NCI-H1092 treated with DMSO at 0.1 percent for 48 hours (cell line): ENCODE measurements around the gene CHST12.
"Not testable (repeated sequence)": the region's sequence is repeated elsewhere in the genome, so short reads cannot be mapped to it uniquely, and the experiment has no call there.

Source experiments
- DNase-seq: peaks from one replicate; lab custom pipeline; 2025; lab: John Stamatoyannopoulos, UW

The CHST12 gene

DNA sequence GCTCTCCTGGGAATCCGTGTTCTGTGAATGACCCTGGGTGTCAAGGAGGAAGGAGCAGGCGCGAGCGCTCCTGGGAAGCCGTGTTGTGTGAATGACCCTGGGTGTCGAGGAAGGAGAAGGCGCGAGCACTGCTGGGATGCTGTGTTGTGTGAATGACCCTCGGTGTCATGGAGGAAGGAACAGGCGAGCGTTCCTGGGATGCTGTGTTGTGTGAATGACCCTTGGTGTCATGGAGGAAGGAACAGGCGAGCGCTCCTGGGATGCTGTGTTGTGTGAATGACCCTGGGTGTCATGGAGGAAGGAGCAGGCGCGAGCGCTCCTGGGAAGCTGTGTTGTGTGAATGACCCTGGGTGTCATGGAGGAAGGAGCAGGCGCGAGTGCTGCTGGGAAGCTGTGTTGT is 25.3 kb upstream of the CHST12 start:
- DNase-seq, result not testable (repeated sequence)

DNA sequence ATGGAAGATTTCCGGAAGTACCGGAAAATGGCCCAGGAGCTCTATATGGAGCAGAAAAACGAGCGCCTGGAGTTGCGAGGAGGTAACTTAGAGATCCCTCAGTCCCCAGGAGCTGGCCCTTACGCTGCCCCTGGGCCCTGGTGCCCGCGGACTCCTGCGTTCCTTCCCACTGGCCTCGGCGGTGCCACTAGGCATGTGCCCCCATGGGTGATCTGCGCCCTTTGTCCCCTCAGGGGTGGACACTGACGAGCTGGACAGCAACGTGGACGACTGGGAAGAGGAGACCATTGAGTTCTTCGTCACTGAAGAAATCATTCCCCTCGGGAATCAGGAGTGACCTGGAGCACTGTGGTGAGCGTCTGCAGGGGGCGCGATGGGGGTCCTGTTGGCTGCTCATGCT is 24.2 kb upstream of the CHST12 start:
- no peak for DNase-seq

DNA sequence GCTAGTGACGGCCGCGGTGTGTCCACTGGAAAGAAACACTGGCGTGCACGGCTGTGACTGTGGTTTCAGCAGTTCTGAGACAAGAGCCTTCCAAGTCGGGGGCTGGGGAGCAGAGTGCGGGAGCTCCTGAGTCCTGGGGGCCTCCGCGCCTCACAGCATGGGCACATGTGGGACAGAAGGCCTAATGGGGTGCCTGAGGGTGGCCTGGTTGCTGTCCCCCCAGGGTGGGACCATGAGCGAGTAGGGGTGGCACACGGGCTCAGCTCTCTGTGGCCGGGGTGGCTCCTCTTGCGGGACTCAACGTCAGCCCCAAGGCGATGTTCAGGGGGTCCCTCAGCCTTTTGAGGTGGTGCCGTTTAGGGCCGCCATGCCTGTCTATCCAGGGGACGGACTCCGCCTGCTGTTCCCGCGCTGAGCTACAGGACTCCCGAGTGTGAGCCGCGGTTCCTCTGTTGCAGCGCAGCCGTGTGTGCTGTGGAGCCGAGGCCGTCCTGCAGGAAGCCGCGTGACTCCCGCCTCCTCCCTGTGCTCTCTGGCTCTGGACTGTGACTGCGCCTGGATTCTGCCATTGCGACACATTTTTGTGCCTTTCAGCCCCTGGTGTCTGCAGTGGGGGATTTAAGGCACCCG is 23.5 kb upstream of the CHST12 start:
- DNase-seq, result no peak

DNA sequence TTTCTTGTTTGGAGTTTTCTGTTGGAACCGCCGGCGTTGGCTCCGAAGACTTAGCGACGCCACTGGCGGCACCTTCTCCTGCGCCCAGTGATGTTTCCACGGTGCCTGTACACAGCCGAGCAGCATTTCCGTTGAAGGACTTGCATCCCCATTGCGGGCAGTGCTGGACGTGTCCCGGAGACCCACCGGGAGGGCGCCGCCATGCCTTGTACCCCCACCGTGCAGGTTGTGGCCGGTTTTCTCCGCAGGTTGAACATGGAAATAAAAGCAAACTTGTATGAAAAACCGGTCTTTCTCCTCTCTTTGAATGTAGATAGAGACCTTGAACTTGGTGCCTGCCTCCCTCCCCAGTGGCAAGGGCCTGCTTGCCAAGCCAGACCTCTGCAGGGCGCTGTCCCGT is 22.9 kb upstream of the CHST12 start:
- no peak for DNase-seq

DNA sequence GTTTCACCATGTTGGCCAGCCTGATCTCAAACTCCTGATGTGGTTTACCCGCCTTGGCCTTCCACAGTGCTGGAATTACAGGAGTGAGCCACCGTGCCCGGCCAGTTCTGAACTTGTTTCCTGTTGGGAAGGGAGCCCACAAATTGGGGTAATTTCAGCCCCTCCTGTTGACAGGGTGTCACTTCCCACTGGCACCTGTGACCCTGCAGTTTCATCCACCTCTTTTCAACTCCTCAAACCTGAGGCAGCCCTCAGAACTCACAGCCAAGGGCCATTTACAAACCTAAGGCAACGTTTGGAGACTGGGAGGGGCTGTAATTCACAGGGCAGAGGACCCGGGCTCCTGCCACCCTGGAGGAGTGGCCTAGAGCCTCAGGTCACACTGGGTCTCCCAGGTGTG is 22.2 kb upstream of the CHST12 start:
- no peak for DNase-seq

DNA sequence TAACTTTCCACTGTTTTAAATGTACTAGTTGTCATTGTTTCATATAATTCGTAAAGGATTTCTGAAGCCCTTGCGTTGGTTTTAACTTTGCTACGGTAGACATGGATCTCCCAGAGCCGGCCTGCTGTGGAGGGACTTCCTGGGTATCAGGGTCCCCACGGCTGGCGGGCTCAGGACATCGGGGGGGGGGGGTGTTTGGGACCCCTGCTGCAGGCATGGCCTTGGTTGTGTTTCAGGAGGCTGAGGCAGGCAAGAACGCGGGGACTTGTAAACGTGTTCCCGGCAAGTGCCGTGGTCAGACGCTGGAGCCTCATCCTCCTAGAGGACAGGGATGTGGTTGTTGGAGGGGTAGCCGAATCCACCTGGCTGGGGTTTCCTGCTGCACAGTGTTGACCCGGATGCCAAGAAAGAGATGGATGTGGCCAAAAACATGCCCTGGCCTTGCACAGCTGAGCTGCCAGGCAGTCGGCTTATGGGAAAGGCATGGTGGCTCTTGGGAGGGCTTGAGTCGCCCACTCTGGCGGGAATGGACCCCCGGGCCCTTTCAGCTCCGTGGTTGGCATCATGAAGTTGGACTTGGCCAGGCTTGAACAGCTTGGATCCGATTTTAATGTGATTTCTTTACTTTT is 21.4 kb upstream of the CHST12 start:
- no peak for DNase-seq

DNA sequence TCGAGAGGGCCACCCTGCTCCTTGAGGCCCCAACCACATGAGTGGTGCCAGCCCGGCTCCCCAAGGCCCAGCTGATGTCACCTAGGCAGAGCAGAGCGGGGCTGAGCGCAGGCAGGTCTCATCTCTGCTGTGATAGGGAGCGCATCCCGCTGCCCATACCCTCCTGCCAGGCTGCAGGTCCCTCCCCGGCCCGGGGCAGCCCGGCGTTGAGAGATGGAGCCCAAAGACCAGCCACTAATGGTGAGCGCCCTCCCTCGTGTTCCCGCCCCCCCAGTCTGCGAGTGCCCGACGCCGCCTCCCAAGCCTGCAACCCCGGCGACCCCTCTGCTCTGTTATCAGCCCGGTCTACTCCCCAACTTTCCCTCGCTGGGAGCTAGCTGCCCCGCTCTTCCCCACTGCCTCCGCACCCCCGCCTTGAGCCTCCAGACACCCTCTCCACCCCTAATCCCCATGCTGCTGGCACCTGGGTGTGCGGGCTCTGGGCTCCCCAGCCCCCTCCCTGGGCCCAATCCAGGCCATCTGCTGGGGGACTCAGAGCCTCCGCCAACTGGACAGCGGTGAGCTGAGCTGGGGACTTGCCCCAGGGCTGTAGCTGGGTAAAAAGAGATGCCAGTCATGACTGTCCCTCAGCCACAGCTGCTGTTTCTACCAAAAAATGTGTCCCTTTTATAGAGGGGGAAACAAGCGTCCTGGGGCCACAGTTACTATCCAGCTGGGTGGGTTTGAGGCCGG is 19.7 kb upstream of the CHST12 start:
- DNase-seq, result no peak

DNA sequence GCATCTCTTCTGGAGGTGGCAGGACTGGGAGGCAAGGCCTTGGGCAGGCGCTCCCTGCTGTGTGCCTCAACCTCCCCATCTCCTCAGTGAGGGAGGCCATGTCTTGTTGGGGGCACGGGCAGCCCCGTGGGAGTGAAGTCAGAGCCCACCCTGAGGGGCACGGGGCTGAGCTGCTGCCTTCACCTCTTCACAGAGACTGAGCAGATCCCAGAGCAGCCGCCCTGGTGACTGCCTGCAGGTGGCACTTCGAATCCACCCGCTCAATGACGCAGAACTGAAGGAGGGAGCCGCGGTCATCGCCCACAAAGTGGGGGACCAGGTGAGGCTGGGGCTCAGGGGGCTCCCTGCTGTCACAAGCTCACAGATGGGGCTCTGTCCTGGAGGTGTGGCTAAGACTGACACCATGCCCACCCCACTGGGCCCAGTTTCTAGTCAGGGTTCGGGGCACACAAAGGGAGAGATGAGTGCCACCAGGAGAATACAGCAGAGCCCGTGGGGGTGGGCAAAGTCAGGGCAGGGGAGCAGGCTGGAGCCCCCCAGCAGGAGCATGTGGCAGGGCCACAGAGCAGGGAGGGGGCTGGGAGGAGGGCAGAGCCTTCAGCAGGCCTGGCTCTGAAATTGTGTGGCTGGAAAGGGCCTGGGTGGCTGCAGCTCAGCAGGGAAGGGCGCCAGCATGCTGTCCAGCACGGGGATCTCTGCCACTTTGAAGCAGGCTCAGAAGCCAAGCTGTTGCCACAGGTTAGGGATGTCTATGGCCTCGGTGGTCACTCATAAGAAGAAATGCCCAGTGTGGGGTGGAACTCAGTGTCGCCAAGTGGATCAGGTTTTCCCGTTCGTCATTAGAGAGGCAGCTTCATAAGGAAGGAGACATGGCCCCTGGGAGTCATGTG is 18.8 kb upstream of the CHST12 start:
- DNase-seq, result no peak

DNA sequence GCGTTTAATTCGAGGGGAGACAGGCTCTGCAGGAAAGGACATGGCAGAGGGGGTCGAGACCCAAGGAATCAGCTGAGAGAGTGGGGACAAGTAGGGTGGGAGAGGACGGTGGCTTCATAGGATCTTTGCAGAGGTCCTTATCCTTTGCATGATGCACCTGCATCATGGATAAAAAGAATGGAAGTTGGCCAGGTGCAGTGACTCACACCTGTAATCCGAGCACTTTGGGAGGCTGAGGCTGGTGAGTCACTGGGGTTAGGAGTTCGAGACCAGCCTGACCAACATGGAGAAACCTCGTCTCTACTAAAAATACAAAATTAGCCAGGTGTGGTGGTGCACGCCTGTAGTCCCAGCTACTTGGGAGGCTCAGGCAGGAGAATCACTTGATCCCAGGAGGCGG is 17.3 kb upstream of the CHST12 start:
- DNase-seq, result not testable (repeated sequence)

DNA sequence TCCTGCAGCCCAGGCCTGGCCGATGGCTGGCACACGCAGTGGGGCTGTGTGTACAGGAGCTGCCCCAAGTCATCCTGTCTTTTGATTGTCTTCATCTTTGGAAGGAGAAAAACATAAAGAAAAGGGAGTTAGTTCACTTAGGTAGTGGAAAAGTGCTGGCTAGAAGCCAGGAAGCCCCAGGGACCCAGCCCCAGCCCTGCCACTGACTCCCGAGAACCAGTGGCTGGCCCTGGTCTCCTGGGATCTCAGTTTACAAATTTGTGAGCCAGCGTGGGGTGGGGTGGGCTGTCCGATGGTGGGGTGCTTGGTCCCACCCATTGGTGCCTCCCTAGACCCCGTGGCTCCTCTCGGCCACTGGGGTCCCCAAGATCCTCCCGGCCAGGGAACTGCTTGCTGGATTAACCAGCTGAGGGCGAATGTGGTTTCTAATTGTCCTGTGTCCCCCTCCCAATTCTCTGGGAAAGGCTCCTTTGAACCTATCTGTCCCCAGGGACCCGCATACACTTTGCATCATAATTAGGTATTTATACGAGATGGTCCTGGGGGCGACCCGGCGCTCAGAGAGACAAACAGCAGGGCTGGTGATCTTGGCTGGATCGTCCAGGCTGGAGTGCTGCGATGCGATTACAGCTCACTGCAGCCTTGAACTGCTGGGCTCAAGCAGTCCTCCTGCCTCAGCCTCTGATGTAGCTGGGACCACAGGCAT is 16.3 kb upstream of the CHST12 start:
- no peak for DNase-seq

DNA sequence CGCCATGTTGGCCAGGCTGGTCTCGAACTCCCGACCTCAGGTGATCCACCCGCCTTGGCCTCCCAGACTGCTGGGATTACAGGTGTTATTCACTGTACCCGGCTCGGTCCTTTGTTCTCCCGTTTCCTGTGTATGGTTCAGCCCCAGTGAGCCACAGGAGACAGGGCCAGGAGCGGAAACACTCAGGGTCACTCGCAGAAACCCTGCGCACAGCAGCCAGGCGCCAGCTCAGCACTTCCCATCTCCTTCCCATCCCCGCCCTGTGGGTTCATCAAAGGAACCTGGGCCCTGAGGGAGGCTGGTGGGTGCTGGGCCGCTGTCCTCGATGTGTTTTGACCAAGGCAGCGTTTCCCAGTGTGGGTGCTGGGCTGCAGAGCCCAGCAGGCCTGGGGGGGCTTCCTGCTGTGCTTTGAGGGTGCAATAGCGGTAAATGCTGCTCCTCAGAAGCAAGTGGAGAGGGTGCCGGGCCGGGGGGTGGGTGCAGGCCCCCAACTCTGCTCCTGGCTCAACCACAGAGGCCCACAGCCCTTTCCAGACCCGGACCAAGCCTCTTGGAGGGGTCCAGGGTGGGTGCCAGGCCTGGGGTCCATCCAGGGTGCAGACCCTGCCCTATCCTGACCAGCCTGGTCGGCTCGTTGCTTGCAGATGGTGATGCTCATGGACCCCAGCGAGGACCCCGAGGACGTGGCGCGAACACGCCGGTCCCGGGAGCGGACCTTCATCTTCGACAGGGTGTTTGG is 15.3 kb upstream of the CHST12 start:
- DNase-seq, result no peak

DNA sequence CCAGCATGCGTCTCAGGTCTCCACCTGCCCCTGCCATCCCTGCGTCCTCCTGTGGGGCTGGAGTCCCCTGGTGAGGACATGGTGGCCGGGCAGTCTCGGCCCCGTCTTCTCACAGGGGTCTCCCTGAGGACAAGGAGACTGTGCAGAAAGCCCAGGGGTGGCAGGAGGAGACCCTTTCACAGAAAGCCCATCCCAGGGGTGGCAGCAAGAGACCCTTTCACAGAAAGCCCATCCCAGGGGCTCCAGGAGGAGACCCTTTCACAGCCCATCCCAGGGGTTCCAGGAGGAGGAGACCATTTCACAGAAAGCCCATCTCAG is 14.8 kb upstream of the CHST12 start:
- DNase-seq, result no peak

DNA sequence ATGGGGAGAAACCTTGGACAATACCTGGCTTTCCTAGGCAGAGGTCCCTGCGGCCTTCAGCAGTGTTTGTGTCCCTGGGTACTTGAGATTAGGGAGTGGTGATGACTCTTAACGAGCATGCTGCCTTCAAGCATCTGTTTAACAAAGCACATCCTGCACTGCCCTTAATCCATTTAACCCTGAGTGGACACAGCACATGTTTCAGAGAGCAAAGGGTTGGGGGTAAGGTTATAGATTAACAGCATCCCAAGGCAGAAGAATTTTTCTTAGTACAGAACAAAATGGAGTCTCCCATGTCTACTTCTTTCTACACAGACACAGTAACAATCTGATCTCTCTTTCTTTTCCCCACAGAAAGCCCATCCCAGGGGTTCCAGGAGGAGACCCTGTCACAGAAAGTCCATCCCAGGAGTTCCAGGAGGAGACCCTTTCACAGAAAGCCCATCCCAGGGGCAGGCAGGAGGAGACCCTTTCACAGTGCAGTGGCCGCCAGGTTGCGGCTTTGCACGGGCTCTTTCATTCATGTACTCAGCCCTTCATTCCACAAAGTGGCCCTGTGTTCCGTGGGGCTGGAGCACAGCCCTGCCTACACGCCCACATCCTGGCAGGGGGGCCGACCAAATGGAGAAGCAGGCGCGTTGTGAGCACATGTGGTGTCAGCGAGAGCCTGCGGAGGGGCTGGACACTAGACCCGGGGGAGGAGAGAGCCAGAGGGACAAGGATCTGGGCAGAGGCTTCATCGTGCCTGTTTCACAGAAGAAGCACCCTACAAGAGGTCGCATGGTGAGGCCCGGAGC is 13.2 kb upstream of the CHST12 start:
- DNase-seq, result not testable (repeated sequence)

DNA sequence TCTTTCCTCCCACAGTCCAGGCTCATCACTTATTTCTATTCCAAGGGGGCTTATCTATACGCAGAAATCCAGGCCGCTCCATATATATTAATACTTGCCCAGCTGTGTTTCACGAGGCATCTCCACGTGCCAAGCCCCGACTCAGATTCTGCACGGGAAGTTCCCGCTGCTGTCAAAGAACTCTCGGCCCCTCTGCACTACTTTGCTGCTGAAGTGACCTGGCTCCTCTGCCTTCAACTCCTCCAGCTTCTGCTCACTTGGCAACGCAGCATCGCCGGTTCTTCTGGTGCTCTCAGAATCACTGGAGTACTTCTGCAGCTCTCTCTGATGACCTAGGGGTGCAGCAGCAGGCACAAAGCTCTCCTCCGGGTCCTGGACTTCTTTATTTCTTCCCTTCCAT is 9.7 kb upstream of the CHST12 start:
- DNase-seq, result no peak

DNA sequence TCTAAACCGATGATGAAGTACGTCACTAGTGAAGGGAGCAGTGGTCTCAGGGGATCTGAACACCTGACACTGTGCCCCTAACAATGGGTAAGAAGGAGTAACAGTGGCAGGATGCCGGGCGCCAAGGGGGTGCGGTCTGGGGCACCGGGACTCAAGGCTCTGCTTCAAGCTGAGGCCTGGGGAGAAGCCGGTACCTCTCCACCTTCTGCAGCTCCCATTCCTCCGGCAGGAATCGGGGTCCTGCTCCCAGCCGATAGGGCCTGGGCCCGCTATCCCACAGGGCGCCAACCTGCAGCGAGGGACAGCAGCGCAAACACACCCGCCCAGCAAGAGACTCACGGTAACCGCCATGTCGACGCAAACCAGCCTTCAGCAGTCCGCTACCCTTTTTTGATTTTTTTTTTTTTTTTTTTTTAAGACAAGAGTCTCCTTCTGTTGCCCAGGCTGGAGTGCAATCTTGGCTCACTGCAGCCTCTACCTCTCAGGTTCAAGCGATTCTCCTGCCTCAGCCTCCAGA is 8.8 kb upstream of the CHST12 start:
- no peak for DNase-seq

DNA sequence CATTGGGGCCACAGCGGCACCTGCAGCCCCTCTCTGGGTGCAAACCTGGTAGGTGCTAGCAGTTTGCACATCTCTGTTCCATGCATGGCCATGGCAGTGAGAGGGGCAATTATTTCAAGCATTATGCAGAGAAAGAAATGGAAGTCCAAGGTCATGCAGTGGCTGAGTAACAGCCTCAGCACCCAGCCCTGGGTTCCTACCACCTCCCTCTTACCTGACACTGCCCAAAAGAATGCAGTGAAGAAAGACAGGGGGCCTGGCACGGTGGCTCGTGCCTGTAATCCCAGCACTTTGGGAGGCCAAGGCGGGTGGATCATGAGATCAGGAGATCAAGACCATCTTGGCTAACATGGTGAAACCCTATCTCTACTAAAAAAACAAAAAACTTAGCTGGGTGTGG is 4.9 kb upstream of the CHST12 start:
- no peak for DNase-seq

DNA sequence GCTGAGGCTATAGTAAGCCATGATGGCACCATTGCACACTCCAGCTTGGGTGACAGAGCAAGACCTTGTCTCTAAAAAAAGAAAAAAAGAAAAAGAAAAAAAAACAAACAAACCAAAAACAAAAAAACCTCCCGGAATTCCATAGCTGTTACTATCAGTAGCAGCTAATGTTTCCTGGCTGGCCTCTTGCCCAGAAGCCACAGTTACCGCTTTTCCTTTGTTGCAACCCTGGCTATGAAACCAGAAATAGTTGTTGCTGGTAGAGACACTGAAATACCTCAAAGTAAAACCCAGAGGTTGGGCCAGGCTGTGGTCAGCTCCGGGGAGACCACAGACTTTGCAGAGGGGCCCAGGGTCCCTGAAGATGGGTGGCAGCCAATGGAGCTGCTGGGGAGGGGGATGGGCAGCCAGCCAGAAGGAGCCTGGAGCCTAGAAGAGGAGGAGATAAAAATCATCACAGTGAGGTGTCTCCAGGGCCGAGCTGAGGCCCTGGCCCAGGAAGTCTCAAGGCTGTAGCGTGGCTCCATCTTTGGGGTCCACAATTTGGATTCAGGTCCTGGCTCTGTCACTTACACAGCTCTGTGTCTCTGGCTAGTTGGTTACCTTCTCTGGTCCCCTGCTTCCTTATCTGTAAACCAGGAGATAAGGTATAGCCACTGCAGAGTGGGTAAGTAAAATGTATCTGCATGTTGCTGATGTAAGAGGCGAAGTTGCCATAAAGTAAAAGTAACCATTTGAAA is 3.4 kb upstream of the CHST12 start:
- peak; percentile 58 for DNase-seq

DNA sequence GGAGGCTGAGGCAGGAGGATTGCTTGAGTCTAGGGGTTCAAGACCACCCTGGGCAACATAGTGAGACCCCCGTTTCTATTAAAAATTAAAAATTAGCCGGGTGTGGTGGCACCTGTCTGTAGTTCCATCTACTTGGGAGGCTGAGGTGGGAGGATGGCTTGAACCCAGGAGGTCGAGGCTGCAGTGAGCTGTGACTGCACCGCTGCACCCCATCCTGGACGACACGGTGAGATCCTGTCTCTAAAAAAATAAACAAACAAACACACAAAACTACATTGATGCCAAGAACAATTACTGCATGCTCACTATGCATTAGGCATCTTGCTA is 761 bp upstream of the CHST12 start:
- DNase-seq, result no peak
